ENCODE measurements around the gene TM4SF4.

TM4SF4 gene

DNA sequence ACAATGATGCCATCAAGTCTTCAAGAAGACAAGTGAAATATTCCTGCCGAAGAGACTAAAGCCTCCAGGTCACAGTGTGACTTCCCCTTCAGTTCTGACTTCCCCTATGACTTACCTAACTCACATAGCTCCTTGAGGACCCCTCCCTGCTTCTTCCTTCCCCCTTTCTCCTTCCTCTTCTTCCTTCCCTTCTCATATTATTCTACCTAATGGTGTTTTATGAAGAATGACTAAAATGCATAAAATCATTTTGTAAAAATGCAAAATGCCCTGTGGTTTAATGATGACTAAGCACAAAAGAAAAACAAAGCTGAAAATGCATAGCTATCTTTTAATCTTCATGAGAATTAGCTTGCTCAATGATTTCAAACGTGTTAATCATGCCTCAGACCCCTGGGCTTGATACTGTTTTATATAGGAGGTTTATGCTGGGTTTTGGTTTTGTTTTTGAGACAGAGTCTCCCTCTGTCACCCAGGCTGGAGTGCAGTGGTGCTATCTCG, 26.1 kb upstream of the TM4SF4 start:
- TF ChIP-seq, protein P1, sequence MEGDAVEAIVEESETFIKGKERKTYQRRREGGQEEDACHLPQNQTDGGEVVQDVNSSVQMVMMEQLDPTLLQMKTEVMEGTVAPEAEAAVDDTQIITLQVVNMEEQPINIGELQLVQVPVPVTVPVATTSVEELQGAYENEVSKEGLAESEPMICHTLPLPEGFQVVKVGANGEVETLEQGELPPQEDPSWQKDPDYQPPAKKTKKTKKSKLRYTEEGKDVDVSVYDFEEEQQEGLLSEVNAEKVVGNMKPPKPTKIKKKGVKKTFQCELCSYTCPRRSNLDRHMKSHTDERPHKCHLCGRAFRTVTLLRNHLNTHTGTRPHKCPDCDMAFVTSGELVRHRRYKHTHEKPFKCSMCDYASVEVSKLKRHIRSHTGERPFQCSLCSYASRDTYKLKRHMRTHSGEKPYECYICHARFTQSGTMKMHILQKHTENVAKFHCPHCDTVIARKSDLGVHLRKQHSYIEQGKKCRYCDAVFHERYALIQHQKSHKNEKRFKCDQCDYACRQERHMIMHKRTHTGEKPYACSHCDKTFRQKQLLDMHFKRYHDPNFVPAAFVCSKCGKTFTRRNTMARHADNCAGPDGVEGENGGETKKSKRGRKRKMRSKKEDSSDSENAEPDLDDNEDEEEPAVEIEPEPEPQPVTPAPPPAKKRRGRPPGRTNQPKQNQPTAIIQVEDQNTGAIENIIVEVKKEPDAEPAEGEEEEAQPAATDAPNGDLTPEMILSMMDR (conservative IDR thresholded peaks at IDR 0.05; ENCODE audit: low read length), result no peak
- H3K4me3 ChIP-seq (ENCODE audit: low read length), result no peak overlapping the region
- peak; percentile 87 for DNase-seq (ENCODE audit: low read depth)

DNA sequence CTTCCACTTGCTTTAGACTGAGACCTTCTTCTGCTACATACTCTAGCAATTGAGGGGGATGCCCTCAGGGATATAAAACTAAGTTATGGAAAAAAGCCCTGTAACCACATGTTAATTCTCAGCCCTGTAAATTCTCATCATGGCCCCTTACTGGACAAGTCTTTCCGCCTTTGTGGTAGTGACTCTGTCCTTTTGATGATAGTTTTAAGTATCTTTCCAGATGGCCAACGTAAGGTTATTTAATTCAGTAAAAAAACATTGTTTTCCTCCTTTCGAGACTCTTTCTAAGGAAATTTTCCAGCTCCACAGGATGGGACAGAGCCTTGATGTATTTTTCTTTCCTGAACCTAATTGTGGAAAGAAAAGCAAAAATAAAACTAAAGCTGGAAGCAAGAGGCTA, 25.3 kb upstream of the TM4SF4 start:
- peak; percentile 47 for DNase-seq (ENCODE audit: low read depth)
- no peak overlapping the region for H3K4me3 ChIP-seq (ENCODE audit: low read length)
- TF ChIP-seq, protein P1 (conservative IDR thresholded peaks at IDR 0.05; ENCODE audit: low read length), result no peak

DNA sequence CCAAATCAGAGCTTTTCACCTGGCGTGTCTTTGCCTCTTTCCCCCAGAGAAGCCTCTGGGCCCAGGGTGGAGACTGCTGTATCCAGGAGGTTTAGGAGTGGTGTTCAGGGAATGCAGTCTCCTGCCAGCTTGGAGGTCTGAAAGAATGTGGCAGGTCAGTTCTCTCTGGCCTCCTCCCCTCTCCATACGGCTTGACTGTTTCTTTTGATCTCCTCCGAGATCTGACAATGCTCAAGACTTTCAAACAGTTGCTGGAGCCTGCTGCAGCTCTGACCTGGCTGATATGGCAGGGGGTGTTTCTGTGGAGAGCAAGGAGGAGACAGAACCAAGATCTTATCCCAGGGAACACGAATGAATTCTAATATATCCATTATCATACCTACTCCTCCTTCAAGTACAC, 24.7 kb upstream of the TM4SF4 start:
- no peak overlapping the region for H3K4me3 ChIP-seq (ENCODE audit: low read length)
- TF ChIP-seq, protein P1 (conservative IDR thresholded peaks at IDR 0.05; ENCODE audit: low read length), result no peak
- DNase-seq (ENCODE audit: low read depth), result peak; percentile 58

DNA sequence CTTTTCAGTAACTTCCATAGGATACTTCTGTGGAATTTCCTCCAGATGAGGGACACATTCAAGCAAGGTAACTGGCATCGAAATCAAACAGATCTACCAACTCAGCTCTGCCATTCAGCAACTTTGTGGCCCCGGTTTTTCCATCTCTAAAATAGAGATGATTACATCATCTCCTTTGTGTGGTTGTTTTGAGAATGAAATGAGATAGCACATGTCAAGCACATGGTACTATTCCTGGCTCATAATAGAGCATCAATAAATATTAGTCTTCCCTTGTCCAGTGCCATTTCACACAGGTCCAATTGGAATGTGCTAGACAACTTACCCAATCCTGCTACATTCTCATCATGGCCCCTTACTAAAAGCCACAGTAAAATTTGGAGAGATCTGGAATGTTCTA, 24.2 kb upstream of the TM4SF4 start:
- DNase-seq (ENCODE audit: low read depth), result peak; percentile 83
- TF ChIP-seq, protein P1 (conservative IDR thresholded peaks at IDR 0.05; ENCODE audit: low read length), result no peak
- H3K4me3 ChIP-seq (ENCODE audit: low read length), result no peak overlapping the region

DNA sequence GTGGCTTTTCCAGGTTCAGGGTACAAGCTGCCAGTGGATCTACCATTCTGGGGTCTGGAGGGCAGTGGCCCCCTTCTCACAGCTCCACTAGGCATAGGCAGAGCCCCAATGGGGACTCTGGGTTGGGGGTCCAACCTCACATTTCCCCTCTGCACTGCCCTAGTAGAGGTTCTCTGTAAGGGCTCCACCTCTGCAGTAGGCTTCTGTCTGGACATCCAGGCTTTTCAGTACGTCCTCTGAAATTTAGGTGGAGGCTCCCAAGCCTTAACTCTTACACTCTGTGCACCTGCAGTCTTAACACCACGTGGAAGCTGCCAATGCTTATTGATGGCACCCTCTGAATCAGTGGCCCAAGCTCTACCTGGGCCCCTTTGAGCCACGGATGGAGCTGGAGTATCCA, 22.5 kb upstream of the TM4SF4 start:
- TF ChIP-seq, protein P1 (conservative IDR thresholded peaks at IDR 0.05; ENCODE audit: low read length), result no peak
- DNase-seq (ENCODE audit: low read depth), result no peak
- H3K4me3 ChIP-seq (ENCODE audit: low read length), result no peak overlapping the region

DNA sequence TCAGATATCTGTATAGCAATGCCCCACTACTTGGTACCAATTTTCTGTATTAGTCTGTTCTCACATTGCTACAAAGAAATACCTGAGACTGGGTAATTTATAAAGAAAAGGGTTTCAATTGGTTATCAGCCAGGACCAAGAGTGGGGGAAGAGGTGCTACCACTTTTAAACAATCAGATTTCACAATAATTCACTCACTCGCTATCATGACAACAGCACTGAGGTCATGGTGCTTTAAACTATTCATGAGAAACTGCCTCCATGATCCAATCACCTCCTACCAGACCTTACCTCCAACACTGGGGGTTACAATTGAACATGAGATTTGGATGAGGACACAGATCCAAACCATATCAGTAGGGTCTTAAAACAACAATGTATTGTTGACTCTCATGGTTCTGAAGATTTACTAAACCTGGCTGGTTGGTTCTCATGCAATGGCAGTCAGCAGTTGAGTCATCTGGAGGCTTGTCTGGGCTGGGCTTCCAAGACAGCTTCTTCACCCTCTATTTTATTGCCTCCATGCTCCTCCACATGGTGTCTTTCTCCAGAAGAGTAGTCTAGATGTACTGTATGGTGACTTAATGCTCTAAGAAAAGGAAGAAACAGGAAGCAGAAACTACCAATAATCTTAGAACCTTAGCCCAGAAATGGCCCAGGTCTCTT, 21.2 kb upstream of the TM4SF4 start:
- TF ChIP-seq, protein P1 (conservative IDR thresholded peaks at IDR 0.05; ENCODE audit: low read length), result no peak

DNA sequence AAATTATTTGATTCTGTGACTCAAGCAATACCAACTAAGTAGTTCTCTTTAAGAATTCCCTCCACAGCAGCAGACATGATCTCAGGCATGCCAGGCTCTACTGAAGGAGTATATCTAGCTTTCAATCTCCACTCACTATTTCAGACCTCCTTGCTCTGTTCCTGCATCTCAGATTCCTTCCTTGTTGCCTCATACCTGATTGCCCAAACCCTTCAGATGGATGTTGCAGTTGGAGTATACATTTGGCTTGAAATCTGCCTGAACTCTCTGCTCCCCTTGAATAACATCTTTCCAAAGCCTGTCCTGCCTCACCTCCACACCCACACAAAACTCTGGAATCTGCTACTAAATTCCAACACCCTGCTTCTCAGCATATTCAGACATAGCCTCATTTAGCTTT, 19.8 kb upstream of the TM4SF4 start:
- TF ChIP-seq, protein P1 (conservative IDR thresholded peaks at IDR 0.05; ENCODE audit: low read length), result no peak
- no peak overlapping the region for H3K4me3 ChIP-seq (ENCODE audit: low read length)
- DNase-seq (ENCODE audit: low read depth), result peak; percentile 87

More for the DNA sequence above, 21.2 kb upstream of the TM4SF4 start:
- DNase-seq (ENCODE audit: low read depth), result no peak
- no peak overlapping the region for H3K4me3 ChIP-seq (ENCODE audit: low read length)
